ENCODE results near the gene REST.
"Not testable (repeated sequence)": the region's sequence is repeated elsewhere in the genome, so short reads cannot be mapped to it uniquely, and the experiment has no call there.

The REST gene

GRCh38 chr4:56914336-56914735, 6.6 kb downstream of the REST start:
- DNase-seq (ENCODE audit: low read depth): no peak
- no peak overlapping the region for H3K4me3 ChIP-seq (ENCODE audit: low read length)
- no peak for TF ChIP-seq CTCF (conservative IDR thresholded peaks at IDR 0.05; ENCODE audit: low read length)

- not testable (repeated sequence) for DNase-seq (ENCODE audit: low read depth); H3K4me3 ChIP-seq (ENCODE audit: low read length)
These were observed 7.3 kb downstream of the REST start for GRCh38 chr4:56914977-56915376.

GRCh38 chr4:56927196-56927595, 19.5 kb downstream of the REST start:
- H3K4me3 ChIP-seq (ENCODE audit: low read length): no peak overlapping the region
- DNase-seq (ENCODE audit: low read depth): no peak
- TF ChIP-seq CTCF (conservative IDR thresholded peaks at IDR 0.05; ENCODE audit: low read length): no peak

DNA sequence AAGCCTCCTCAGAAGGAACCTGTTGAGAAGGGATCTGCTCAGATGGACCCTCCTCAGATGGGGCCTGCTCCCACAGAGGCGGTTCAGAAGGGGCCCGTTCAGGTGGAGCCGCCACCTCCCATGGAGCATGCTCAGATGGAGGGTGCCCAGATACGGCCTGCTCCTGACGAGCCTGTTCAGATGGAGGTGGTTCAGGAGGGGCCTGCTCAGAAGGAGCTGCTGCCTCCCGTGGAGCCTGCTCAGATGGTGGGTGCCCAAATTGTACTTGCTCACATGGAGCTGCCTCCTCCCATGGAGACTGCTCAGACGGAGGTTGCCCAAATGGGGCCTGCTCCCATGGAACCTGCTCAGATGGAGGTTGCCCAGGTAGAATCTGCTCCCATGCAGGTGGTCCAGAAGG, 22.9 kb downstream of the REST start:
- H3K4me3 ChIP-seq (ENCODE audit: low read length): no peak overlapping the region
- no peak for DNase-seq (ENCODE audit: low read depth)
- no peak for TF ChIP-seq CTCF (conservative IDR thresholded peaks at IDR 0.05; ENCODE audit: low read length)

GRCh38 chr4:56931924-56932323, 24.2 kb downstream of the REST start:
- no peak for TF ChIP-seq CTCF (conservative IDR thresholded peaks at IDR 0.05; ENCODE audit: low read length)
- no peak for DNase-seq (ENCODE audit: low read depth)
- H3K4me3 ChIP-seq (ENCODE audit: low read length): no peak overlapping the region

GRCh38 chr4:56937262-56937661, 29.6 kb downstream of the REST start:
- H3K4me3 ChIP-seq (ENCODE audit: low read length): no peak overlapping the region
- peak; percentile 75 for DNase-seq (ENCODE audit: low read depth)
- no peak for TF ChIP-seq CTCF (conservative IDR thresholded peaks at IDR 0.05; ENCODE audit: low read length)

GRCh38 chr4:56939826-56940225, 32.1 kb downstream of the REST start:
- not testable (repeated sequence) for DNase-seq (ENCODE audit: low read depth); H3K4me3 ChIP-seq (ENCODE audit: low read length)

DNA sequence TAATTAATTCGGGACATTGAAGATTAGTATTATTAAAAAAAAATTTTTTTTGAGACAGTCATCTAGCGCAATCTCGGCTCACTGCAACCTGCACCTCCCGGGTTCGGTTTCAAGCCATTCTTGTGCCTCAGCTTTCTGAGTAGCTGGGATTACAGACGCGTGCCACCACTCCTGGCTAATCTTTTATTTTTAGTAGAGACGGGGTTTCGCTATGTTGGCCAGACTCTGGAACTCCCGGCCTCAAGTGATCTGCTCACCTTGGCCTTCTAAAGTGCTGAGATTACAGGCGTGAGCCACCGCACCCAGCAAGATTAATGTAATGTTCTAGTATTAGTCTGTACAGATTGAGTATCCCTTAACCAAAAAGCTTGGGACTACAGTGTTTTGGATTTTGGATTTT, 32.7 kb downstream of the REST start:
- H3K4me3 ChIP-seq (ENCODE audit: low read length): no peak overlapping the region
- no peak for DNase-seq (ENCODE audit: low read depth)
- TF ChIP-seq CTCF (conservative IDR thresholded peaks at IDR 0.05; ENCODE audit: low read length): no peak
